ENCODE measurements around the gene ZFYVE28. TPM values are rescaled to one million over a fixed set of nuclear protein-coding genes. Genes with fewer than 3 reads are reported as not detected.

The ZFYVE28 gene
- total and polyA plus RNA-seq, 8 donors = 2.2 to 12.4 (median 3.9) TPM

DNA sequence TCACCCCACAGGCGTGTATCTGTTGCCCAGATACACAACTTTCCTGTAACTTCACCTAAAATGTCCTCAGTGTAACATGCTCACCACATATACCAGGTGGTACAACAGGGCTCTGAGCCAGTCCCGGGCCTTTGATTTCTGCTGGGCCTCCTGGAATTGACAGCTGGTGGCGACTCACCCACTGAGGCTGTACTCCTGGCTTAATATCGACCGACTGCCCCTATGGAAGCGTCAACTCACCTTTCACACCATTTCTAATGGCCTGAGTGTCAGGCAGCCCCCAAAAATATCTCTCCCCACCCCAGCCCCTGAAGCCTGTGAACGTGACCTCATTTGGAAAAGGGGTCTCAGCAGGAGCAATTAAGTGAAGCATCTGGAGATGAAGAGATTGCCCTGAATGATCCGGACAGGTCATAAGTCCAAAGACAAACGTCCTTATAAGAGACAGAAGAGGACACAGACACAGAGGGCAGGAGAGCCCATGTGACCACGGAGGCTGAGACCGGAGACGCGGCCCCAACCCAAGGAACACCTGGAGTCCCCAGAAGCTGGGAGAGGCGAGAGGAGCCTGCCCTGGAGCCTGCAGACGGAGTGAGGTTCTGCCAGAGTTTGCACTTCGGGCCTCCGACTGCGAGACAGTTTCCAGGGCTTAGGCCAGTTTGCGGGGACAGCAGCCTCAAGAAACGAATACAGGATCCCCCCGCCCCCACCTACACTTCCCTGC, 144.0 kb downstream of the ZFYVE28 start:
- no peaks in the 10 kb centered on the region for H3K9me3 ChIP-seq
- H3K4me1 ChIP-seq = no peaks in the 10 kb centered on the region
- DNase-seq (peak in 1 of 4 donors; percentile 71), ATAC-seq (no peak)
- TF ChIP-seq, protein P1, sequence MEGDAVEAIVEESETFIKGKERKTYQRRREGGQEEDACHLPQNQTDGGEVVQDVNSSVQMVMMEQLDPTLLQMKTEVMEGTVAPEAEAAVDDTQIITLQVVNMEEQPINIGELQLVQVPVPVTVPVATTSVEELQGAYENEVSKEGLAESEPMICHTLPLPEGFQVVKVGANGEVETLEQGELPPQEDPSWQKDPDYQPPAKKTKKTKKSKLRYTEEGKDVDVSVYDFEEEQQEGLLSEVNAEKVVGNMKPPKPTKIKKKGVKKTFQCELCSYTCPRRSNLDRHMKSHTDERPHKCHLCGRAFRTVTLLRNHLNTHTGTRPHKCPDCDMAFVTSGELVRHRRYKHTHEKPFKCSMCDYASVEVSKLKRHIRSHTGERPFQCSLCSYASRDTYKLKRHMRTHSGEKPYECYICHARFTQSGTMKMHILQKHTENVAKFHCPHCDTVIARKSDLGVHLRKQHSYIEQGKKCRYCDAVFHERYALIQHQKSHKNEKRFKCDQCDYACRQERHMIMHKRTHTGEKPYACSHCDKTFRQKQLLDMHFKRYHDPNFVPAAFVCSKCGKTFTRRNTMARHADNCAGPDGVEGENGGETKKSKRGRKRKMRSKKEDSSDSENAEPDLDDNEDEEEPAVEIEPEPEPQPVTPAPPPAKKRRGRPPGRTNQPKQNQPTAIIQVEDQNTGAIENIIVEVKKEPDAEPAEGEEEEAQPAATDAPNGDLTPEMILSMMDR (IDR thresholded peaks at IDR 0.05) = no peak
- no peaks in the 10 kb centered on the region for H3K36me3 ChIP-seq
- no peak overlapping the region for H3K27ac ChIP-seq
- H3K27me3 ChIP-seq = no peaks in the 10 kb centered on the region
- intact Hi-C loops (cut with DNase I) = no loop called here
- no peak overlapping the region for H3K4me3 ChIP-seq

DNA sequence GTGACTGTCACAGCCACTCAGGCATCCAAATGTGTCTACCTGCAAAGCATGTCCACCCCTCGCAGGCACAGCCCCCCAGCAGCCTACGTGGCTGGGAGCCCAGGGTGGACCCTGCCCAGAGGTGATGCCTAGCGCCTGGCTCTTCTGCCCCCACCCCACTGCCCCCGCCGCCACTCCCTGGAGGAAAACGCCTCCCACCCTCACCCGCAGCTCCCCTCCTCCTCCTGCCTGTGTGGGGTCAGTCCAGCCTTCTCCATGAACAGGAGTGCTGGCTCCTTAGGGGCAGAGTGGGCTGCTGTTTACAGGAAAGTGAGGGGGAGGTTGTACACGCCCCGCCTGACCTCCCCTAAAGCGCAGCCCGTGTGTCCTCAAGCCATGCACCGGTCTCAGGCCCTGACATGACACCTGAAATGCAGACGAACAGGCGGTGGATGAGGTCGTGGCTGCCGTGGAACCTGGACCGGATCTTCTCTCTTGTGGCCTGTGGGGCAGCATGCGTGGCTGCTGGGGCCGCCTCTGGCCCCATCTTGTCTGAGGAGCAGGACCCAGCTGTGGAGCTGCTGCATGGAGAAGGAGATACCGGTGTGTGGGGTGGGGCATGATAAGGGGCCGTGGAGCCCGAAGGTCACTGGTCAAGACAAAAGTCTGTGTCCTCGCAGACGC, 144.7 kb downstream of the ZFYVE28 start:
- DNase-seq (peak in 1 of 4 donors; percentile 66), ATAC-seq (no peak)
- intact Hi-C loops (cut with DNase I) = no loop called here
- Histone ChIP-seq H3K4me1 (no peaks in the 10 kb centered on the region), H3K9me3 (no peaks in the 10 kb centered on the region), H3K4me3 (no peak overlapping the region), H3K36me3 (no peaks in the 10 kb centered on the region), H3K27ac (no peak overlapping the region), H3K27me3 (no peaks in the 10 kb centered on the region)
- TF ChIP-seq, protein P1 (IDR thresholded peaks at IDR 0.05) = no peak

DNA sequence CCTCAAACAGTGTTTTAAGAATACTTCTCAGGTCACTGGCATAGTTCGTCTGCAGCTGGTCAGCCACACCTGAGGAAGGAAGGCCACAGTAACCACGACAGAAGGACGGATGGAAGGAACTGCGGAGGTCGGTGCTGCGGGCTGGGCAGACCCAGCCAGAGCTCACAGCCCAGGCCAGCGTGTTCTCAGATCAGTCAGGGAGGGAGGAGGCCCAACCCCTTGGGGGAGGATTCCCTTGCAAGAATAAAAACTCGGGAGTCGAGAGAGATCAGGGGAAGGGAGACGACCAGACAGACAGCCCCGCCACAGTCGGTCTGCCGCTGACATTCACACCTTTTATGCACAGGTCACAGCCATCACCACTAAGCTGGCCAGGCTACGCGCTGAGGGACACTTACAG, 145.2 kb downstream of the ZFYVE28 start:
- no peaks in the 10 kb centered on the region for H3K36me3 ChIP-seq
- no peaks in the 10 kb centered on the region for H3K27me3 ChIP-seq
- H3K4me1 ChIP-seq = no peaks in the 10 kb centered on the region
- H3K9me3 ChIP-seq = no peaks in the 10 kb centered on the region
- intact Hi-C loops (cut with DNase I) = no loop called here
- DNase-seq (no peak), ATAC-seq (no peak)
- H3K27ac ChIP-seq = no peak overlapping the region
- TF ChIP-seq, protein P1 (IDR thresholded peaks at IDR 0.05) = no peak
- H3K4me3 ChIP-seq = no peak overlapping the region

DNA sequence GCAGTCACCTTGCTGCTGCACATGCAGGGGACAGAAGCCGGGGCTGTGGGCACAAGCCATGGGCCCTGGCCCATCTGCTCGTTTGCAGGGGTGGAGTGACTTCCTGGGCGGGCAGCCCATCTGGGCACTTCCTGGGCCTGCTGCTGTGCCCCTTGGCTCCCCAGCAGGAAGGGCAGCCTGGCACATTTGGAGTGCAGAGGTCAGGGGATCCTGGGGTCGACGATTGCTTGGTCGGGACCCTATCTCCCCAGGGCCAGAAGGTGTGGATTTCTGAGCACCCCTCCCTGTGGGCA, 145.7 kb downstream of the ZFYVE28 start:
- Histone ChIP-seq H3K27me3 (no peaks in the 10 kb centered on the region), H3K9me3 (no peaks in the 10 kb centered on the region), H3K4me1 (no peaks in the 10 kb centered on the region), H3K27ac (no peak overlapping the region), H3K36me3 (no peaks in the 10 kb centered on the region), H3K4me3 (no peak overlapping the region)
- DNase-seq = peak in 1 of 4 donors; percentile 51
- TF ChIP-seq, protein P1 (IDR thresholded peaks at IDR 0.05) = no peak
- no peak for ATAC-seq
- intact Hi-C loops (cut with DNase I) = no loop called here

DNA sequence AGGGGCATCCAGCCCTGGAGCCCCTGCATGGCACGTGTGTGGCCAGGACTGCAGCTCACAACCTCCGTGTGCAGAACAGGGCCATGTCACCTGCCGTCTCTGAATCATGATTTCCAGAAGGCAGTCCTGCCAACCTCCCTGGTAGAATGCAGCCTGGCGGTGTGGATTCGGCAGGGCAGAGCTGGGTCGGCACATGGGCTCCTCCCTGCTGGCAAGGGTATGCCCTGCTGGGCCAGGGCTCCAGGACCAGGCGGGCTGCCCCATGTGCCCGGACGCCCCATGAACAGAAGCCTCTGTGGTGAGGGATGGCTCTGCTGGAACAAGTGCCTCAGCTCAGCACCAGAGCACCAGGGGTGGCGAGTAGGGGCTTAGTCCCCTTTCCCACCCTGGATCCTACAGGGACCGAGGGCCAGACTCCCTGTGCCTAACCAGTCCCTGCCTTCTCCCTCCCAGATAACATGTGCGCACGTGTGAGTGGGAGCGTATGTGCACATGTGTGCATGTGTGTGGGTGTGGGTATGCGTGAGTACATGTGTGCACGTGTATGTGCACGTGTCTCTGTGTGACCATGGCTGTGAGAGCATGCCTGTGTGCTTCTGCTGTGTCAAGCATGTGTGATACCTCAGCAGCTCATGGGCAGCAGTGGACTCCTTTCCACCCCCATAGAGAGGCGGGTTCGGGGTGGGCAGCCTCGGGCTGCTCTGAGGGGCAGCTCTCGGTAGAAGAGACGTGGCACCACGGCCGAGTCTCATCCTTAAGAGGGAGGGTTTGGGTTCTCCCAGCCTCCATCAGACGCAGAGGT, 146.2 kb downstream of the ZFYVE28 start:
- Histone ChIP-seq H3K9me3 (no peaks in the 10 kb centered on the region), H3K27me3 (no peaks in the 10 kb centered on the region), H3K27ac (no peak overlapping the region), H3K4me1 (no peaks in the 10 kb centered on the region), H3K4me3 (no peak overlapping the region), H3K36me3 (no peaks in the 10 kb centered on the region)
- intact Hi-C loops (cut with DNase I) = no loop called here
- peak in 1 of 4 donors; percentile 59 for DNase-seq
- TF ChIP-seq, protein P1 (IDR thresholded peaks at IDR 0.05) = no peak
- no peak for ATAC-seq
